Measurements from ENCODE around the gene XYLB.

DNA sequence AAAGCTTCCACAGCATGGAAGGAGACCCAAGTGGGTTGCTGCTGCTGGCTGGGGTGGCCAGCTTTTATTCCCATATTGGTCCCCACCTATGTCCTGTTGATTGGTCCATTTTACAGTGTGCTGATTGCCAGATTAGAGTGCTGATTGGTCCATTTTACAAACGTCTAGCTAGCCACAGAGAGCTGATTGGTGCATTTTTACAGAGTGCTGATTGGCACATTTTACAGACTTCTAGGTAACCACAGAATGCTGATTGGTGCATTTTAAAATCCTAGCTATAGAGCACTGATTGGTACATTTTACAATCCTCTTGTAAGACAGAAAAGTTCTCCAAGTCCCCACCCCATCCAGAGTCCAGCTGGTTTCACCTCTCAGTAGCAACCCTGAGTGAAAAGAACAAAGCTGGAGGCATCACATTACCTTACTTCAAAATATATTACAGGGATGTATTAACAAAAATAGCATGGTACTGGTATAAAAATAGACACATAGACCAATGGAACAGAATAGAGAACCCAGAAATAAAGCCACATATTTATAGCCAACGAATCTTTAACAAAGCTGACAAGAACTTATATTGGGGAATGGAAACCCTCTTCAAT lies 99.6 kb downstream of the XYLB start:
- no peak for TF ChIP-seq CTCF (IDR thresholded peaks at IDR 0.05)
- no peak for TF ChIP-seq POLR2A (IDR thresholded peaks at IDR 0.05)

All from right lobe of liver (tissue), 4 donors.